HG03159 (cell line): ENCODE data around the gene VPS4A.
A peak's percentile ranks its signal among the peaks of the same experiment; 100 is the strongest.

Experiments used
- ATAC-seq: cut with Tn5 transposase; IDR thresholded peaks from one replicate; pipeline ENCODE4 v1.9.1; 2021; ENCODE audit warnings: mild to moderate bottlenecking, moderate library complexity; ENCODE audit not compliant: unreplicated experiment

Gene VPS4A

GRCh38 chr16:69306031-69306430, 5.1 kb upstream of the VPS4A start:
- no peak for ATAC-seq

- no peak for ATAC-seq
These were observed 4.1 kb upstream of the VPS4A start for GRCh38 chr16:69307091-69307490.

GRCh38 chr16:69307856-69308255, 3.3 kb upstream of the VPS4A start:
- ATAC-seq: no peak

GRCh38 chr16:69309316-69309715, 1.8 kb upstream of the VPS4A start:
- ATAC-seq: no peak

- peak; percentile 50 for ATAC-seq
These were observed 610 bp downstream of the VPS4A start for GRCh38 chr16:69311533-69312387.

- no peak for ATAC-seq
These were observed 2.3 kb downstream of the VPS4A start for GRCh38 chr16:69313469-69313868.

GRCh38 chr16:69314534-69314933, 3.4 kb downstream of the VPS4A start:
- no peak for ATAC-seq

- no peak for ATAC-seq
These were observed 4.5 kb downstream of the VPS4A start for GRCh38 chr16:69315486-69316311.

GRCh38 chr16:69316595-69317034, 5.5 kb downstream of the VPS4A start:
- no peak for ATAC-seq

GRCh38 chr16:69318177-69318910, 7.2 kb downstream of the VPS4A start:
- no peak for ATAC-seq

- no peak for ATAC-seq
These were observed 7.8 kb downstream of the VPS4A start for GRCh38 chr16:69318911-69319289.

GRCh38 chr16:69319381-69319780, 8.2 kb downstream of the VPS4A start:
- ATAC-seq: no peak

- ATAC-seq: no peak
These were observed 8.9 kb downstream of the VPS4A start for GRCh38 chr16:69319826-69320739.

GRCh38 chr16:69320740-69321073, 9.6 kb downstream of the VPS4A start:
- ATAC-seq: no peak

GRCh38 chr16:69321080-69321479, 9.9 kb downstream of the VPS4A start:
- ATAC-seq: no peak

GRCh38 chr16:69322343-69322742, 11.2 kb downstream of the VPS4A start:
- no peak for ATAC-seq

- ATAC-seq: no peak
These were observed 12.3 kb downstream of the VPS4A start for GRCh38 chr16:69323415-69323814.

GRCh38 chr16:69324013-69324531, 12.9 kb downstream of the VPS4A start:
- ATAC-seq: no peak

- no peak for ATAC-seq
These were observed 13.6 kb downstream of the VPS4A start for GRCh38 chr16:69324585-69325253.

GRCh38 chr16:69325784-69326171, 14.6 kb downstream of the VPS4A start:
- no peak for ATAC-seq
